Measurements from ENCODE around the gene PCGF6.
"Not testable (repeated sequence)": the region's sequence is repeated elsewhere in the genome, so short reads cannot be mapped to it uniquely, and the experiment has no call there.

Gene PCGF6

GRCh38 chr10:103350517-103351260 lies at the start of gene PCGF6:
Gene PCGF6 (minus strand): TSS chr10:103351140. CDS start chr10:103351066, 74 bp downstream.
- Histone ChIP-seq H3K9me3 (ENCODE audit: control insufficient read depth, insufficient read depth, low read length) (no peaks in the 10 kb centered on the region), H3K9ac (ENCODE audit: low read depth, low read length) (peak within 1 kb of the TSS; percentile 95), H3K4me1 (ENCODE audit: insufficient read depth, low read length) (no peaks in the 10 kb centered on the region), H3K36me3 (ENCODE audit: insufficient read depth, low read length) (peaks cover 7% of the 10 kb centered on the region; the same call in 1 of the 2 replicates)

- Histone ChIP-seq H3K4me1 (ENCODE audit: insufficient read depth, low read length) (peaks cover 4% of the 10 kb centered on the region), H3K9me3 (ENCODE audit: control insufficient read depth, insufficient read depth, low read length) (no peaks in the 10 kb centered on the region), H3K9ac (ENCODE audit: low read depth, low read length) (peak overlapping the region; percentile 97), H3K36me3 (ENCODE audit: insufficient read depth, low read length) (peaks cover 28% of the 10 kb centered on the region)
These were observed 46.4 kb upstream of the PCGF6 start for GRCh38 chr10:103397191-103397825.

- Histone ChIP-seq H3K9ac (ENCODE audit: low read depth, low read length) (peak overlapping the region; percentile 97), H3K4me1 (ENCODE audit: insufficient read depth, low read length) (peaks cover 4% of the 10 kb centered on the region), H3K36me3 (ENCODE audit: insufficient read depth, low read length) (peaks cover 29% of the 10 kb centered on the region), H3K9me3 (ENCODE audit: control insufficient read depth, insufficient read depth, low read length) (no peaks in the 10 kb centered on the region)
These were observed 45.8 kb upstream of the PCGF6 start for GRCh38 chr10:103396789-103397087.

- peaks cover 4% of the 10 kb centered on the region for H3K4me1 ChIP-seq (ENCODE audit: insufficient read depth, low read length)
- H3K36me3 ChIP-seq (ENCODE audit: insufficient read depth, low read length) = peaks cover 29% of the 10 kb centered on the region
- no peaks in the 10 kb centered on the region for H3K9me3 ChIP-seq (ENCODE audit: control insufficient read depth, insufficient read depth, low read length)
- peak within 1 kb of the TSS; percentile 97 for H3K9ac ChIP-seq (ENCODE audit: low read depth, low read length)
These were observed 45.3 kb upstream of the PCGF6 start, which contains the start of the genes ATP5MK and PDCD11 for GRCh38 chr10:103396067-103396788. Gene ATP5MK (minus strand): TSS chr10:103396475. CDS start chr10:103392457, 4,018 bp downstream. Gene PDCD11 (plus strand): TSS chr10:103396626. CDS start chr10:103398427, 1,801 bp downstream.

- H3K9me3 ChIP-seq (ENCODE audit: control insufficient read depth, insufficient read depth, low read length) = no peaks in the 10 kb centered on the region
- H3K4me1 ChIP-seq (ENCODE audit: insufficient read depth, low read length) = peaks cover 4% of the 10 kb centered on the region
- H3K36me3 ChIP-seq (ENCODE audit: insufficient read depth, low read length) = peaks cover 30% of the 10 kb centered on the region
- H3K9ac ChIP-seq (ENCODE audit: low read depth, low read length) = peak overlapping the region; percentile 97
These were observed 44.8 kb upstream of the PCGF6 start for GRCh38 chr10:103395754-103396066.

GRCh38 chr10:103394180-103394579 lies 43.2 kb upstream of the PCGF6 start:
- H3K9ac ChIP-seq (ENCODE audit: low read depth, low read length) = no peak overlapping the region
- peaks cover 25% of the 10 kb centered on the region for H3K36me3 ChIP-seq (ENCODE audit: insufficient read depth, low read length)
- peaks cover 4% of the 10 kb centered on the region for H3K4me1 ChIP-seq (ENCODE audit: insufficient read depth, low read length)
- no peaks in the 10 kb centered on the region for H3K9me3 ChIP-seq (ENCODE audit: control insufficient read depth, insufficient read depth, low read length)

GRCh38 chr10:103382769-103383168 lies 31.8 kb upstream of the PCGF6 start:
- no peak overlapping the region for H3K9ac ChIP-seq (ENCODE audit: low read depth, low read length)
- H3K36me3 ChIP-seq (ENCODE audit: insufficient read depth, low read length) = no peaks in the 10 kb centered on the region; the same call in 1 of the 2 replicates
- no peaks in the 10 kb centered on the region for H3K4me1 ChIP-seq (ENCODE audit: insufficient read depth, low read length)
- no peaks in the 10 kb centered on the region for H3K9me3 ChIP-seq (ENCODE audit: control insufficient read depth, insufficient read depth, low read length)

GRCh38 chr10:103374263-103374662 lies 23.3 kb upstream of the PCGF6 start:
- Histone ChIP-seq H3K4me1 (ENCODE audit: insufficient read depth, low read length) (no peaks in the 10 kb centered on the region), H3K9me3 (ENCODE audit: control insufficient read depth, insufficient read depth, low read length) (no peaks in the 10 kb centered on the region), H3K36me3 (ENCODE audit: insufficient read depth, low read length) (no peaks in the 10 kb centered on the region; the same call in 1 of the 2 replicates), H3K9ac (ENCODE audit: low read depth, low read length) (no peak overlapping the region)

- H3K9me3 ChIP-seq (ENCODE audit: control insufficient read depth, insufficient read depth, low read length) = no peaks in the 10 kb centered on the region
- H3K36me3 ChIP-seq (ENCODE audit: insufficient read depth, low read length) = no peaks in the 10 kb centered on the region; the same call in 1 of the 2 replicates
- H3K4me1 ChIP-seq (ENCODE audit: insufficient read depth, low read length) = no peaks in the 10 kb centered on the region
- no peak overlapping the region for H3K9ac ChIP-seq (ENCODE audit: low read depth, low read length)
These were observed 22.6 kb upstream of the PCGF6 start for GRCh38 chr10:103373544-103373943.

GRCh38 chr10:103367782-103368518 lies 17.0 kb upstream of the PCGF6 start, which contains the start of gene TAF5:
Gene TAF5 (plus strand): TSS chr10:103367976. CDS start chr10:103367990, 14 bp downstream.
- Histone ChIP-seq H3K9ac (ENCODE audit: low read depth, low read length) (peak within 1 kb of the TSS; percentile 68), H3K36me3 (ENCODE audit: insufficient read depth, low read length) (no peaks in the 10 kb centered on the region), H3K9me3 (ENCODE audit: control insufficient read depth, insufficient read depth, low read length) (no peaks in the 10 kb centered on the region), H3K4me1 (ENCODE audit: insufficient read depth, low read length) (no peaks in the 10 kb centered on the region)

- Histone ChIP-seq H3K9ac (ENCODE audit: low read depth, low read length) (peak overlapping the region; percentile 68; the same call in 1 of the 2 replicates), H3K9me3 (ENCODE audit: control insufficient read depth, insufficient read depth, low read length) (no peaks in the 10 kb centered on the region), H3K36me3 (ENCODE audit: insufficient read depth, low read length) (no peaks in the 10 kb centered on the region), H3K4me1 (ENCODE audit: insufficient read depth, low read length) (no peaks in the 10 kb centered on the region)
These were observed 16.4 kb upstream of the PCGF6 start for GRCh38 chr10:103367379-103367781.

- H3K4me1 ChIP-seq (ENCODE audit: insufficient read depth, low read length) = not testable (repeated sequence)
These were observed 9.9 kb upstream of the PCGF6 start for GRCh38 chr10:103360791-103361190.

GRCh38 chr10:103359493-103359892 lies 8.6 kb upstream of the PCGF6 start:
- not testable (repeated sequence) for H3K4me1 ChIP-seq (ENCODE audit: insufficient read depth, low read length)

More at GRCh38 chr10:103360791-103361190, 9.9 kb upstream of the PCGF6 start:
- not testable (repeated sequence) for H3K36me3 ChIP-seq (ENCODE audit: insufficient read depth, low read length); H3K9me3 ChIP-seq (ENCODE audit: control insufficient read depth, insufficient read depth, low read length); H3K9ac ChIP-seq (ENCODE audit: low read depth, low read length)

More at GRCh38 chr10:103359493-103359892, 8.6 kb upstream of the PCGF6 start:
- H3K9ac ChIP-seq (ENCODE audit: low read depth, low read length); H3K9me3 ChIP-seq (ENCODE audit: control insufficient read depth, insufficient read depth, low read length); H3K36me3 ChIP-seq (ENCODE audit: insufficient read depth, low read length): not testable (repeated sequence)
